Fibroblast of upper back skin (primary cell): ENCODE data around the gene CCL4L2.
"Not testable (repeated sequence)": the region's sequence is repeated elsewhere in the genome, so short reads cannot be mapped to it uniquely, and the experiment has no call there.

Experiments used
- DNase-seq: peaks from one replicate; pipeline ENCODE4 v3.0.0-alpha.2; 2013

CCL4L2 gene

GRCh38 chr17:36195434-36196130 is 15.3 kb upstream of the CCL4L2 start:
- no peak for DNase-seq

- DNase-seq, result no peak
Observed at GRCh38 chr17:36196131-36196486, 14.8 kb upstream of the CCL4L2 start.

GRCh38 chr17:36197387-36197703 is 13.5 kb upstream of the CCL4L2 start:
- no peak for DNase-seq

- no peak for DNase-seq
Observed at GRCh38 chr17:36198831-36199465, 11.9 kb upstream of the CCL4L2 start.

- DNase-seq, result not testable (repeated sequence)
Observed at GRCh38 chr17:36201102-36201501, 9.8 kb upstream of the CCL4L2 start.

GRCh38 chr17:36201506-36201905 is 9.4 kb upstream of the CCL4L2 start:
- not testable (repeated sequence) for DNase-seq

- DNase-seq, result no peak
Observed at GRCh38 chr17:36203335-36203734, 7.5 kb upstream of the CCL4L2 start.

- no peak for DNase-seq
Observed at GRCh38 chr17:36204724-36205500, 6.0 kb upstream of the CCL4L2 start.

- DNase-seq, result no peak
Observed at GRCh38 chr17:36205637-36206485, 5.0 kb upstream of the CCL4L2 start.

GRCh38 chr17:36206486-36206821 is 4.4 kb upstream of the CCL4L2 start:
- not testable (repeated sequence) for DNase-seq

GRCh38 chr17:36207383-36207782 is 3.5 kb upstream of the CCL4L2 start:
- DNase-seq, result not testable (repeated sequence)

- DNase-seq, result no peak
Observed at GRCh38 chr17:36209575-36209974, 1.3 kb upstream of the CCL4L2 start.

- DNase-seq, result not testable (repeated sequence)
Observed at GRCh38 chr17:36211484-36212271, 815 bp downstream of the CCL4L2 start.

- DNase-seq, result no peak
Observed at GRCh38 chr17:36212272-36212605, 1.4 kb downstream of the CCL4L2 start.

- no peak for DNase-seq
Observed at GRCh38 chr17:36212966-36213365, 2.1 kb downstream of the CCL4L2 start.

- DNase-seq, result no peak
Observed at GRCh38 chr17:36213695-36214094, 2.8 kb downstream of the CCL4L2 start.

- no peak for DNase-seq
Observed at GRCh38 chr17:36214918-36215317, 4.1 kb downstream of the CCL4L2 start.

- DNase-seq, result not testable (repeated sequence)
Observed at GRCh38 chr17:36215406-36216308, 4.8 kb downstream of the CCL4L2 start.

GRCh38 chr17:36219556-36219955 is 8.7 kb downstream of the CCL4L2 start:
- DNase-seq, result not testable (repeated sequence)

- not testable (repeated sequence) for DNase-seq
Observed at GRCh38 chr17:36220737-36221580, 10.1 kb downstream of the CCL4L2 start.
